GM12878 (cell line): Measurements from ENCODE around the gene NPAS1.

Source experiments
- BHLHE40 ChIP-seq, 2 experiments: fragments of 450-650 bp in 1 of 2; IDR thresholded peaks; 2 replicates each; pipeline ENCODE4 v1.6.1; 2011 to 2017; ENCODE audit warnings: low read depth in 2 of 2, borderline replicate concordance in 1 of 2, improper control_type of control experiment in 1 of 2, low read length in 1 of 2, mild to moderate bottlenecking in 1 of 2
- CHD1 ChIP-seq: IDR thresholded peaks from 2 replicates; pipeline ENCODE4 v1.6.1; 2012; ENCODE audit warnings: low read depth, low read length, improper control_type of control experiment
- SKIL ChIP-seq: fragments of 450-650 bp; IDR thresholded peaks from 2 replicates; pipeline ENCODE4 v1.6.1; 2017; ENCODE audit warnings: mild to moderate bottlenecking, low read depth, inconsistent platforms; ENCODE audit not compliant: poor library complexity, severe bottlenecking
- SPI1 ChIP-seq: IDR thresholded peaks from 2 replicates; pipeline ENCODE4 v1.6.1; 2011; ENCODE audit warnings: low read depth, mild to moderate bottlenecking, low read length, moderate library complexity, borderline replicate concordance; ENCODE audit not compliant: insufficient read depth

- TF ChIP-seq SPI1 (no peak), BHLHE40 (IDR thresholded peaks at IDR 0.05; ENCODE audit: borderline replicate concordance in 1 of 2, low read depth in 2 of 2, low read length in 1 of 2) (no peak), SKIL (no peak), CHD1 (no peak)
Observed at GRCh38 chr19:47026156-47026555, 6.5 kb downstream of the NPAS1 start.
